Endothelial cell of umbilical vein (primary cell): Measurements from ENCODE around the gene IDUA. TPM values are rescaled to one million over a fixed set of nuclear protein-coding genes. Genes with fewer than 3 reads are reported as not detected.

ENCODE experiments used
- BruUV-seq: library from RNA; stranded (reverse); fragments of 400-500 nt; replicated peaks from 2 replicates; lab custom pipeline; 2021; lab: Mats Ljungman, UMichigan
- CTCF ChIA-PET: fragments of 300-600, 350-600 bp; sonication (Branson Sonifier 250); formaldehyde crosslinking; loops from one replicate; lab custom pipeline; 2021; ENCODE audit warnings: antibody characterized with exemption, inconsistent platforms; lab: Charles Lee
- POLR2A ChIA-PET: fragments of 300-600, 350-600 bp; sonication (Branson Sonifier 250); formaldehyde crosslinking; loops from one replicate; lab custom pipeline; 2021; ENCODE audit warnings: antibody characterized with exemption, inconsistent platforms; lab: Charles Lee
- DNase-seq: peaks from one replicate; pipeline ENCODE4 v3.0.0-alpha.2; 2011; ENCODE audit warnings: low read depth, low spot score
- FAIRE-seq: peaks from 2 replicates; lab custom pipeline; 2011; peaks lifted over from hg19 to GRCh38; lab: Jason Lieb, UNC
- H2AFZ ChIP-seq: 2 replicates; pipeline ENCODE4 v1.6.0; 2012; ENCODE audit warnings: low read depth, low read length, control low read depth, inconsistent platforms
- H3K27ac ChIP-seq: 2 replicates; pipeline ENCODE4 v1.5.1; 2011; ENCODE audit warnings: low read depth, mild to moderate bottlenecking, control low read depth, low read length, moderate library complexity; ENCODE audit not compliant: insufficient read depth
- H3K27me3 ChIP-seq, 2 experiments: 2 replicates each; pipeline versions ENCODE4 v1.6.0 to v1.6.1; 2011; ENCODE audit warnings: low read length in 2 of 2, mixed read lengths in 1 of 2; ENCODE audit not compliant: control insufficient read depth in 2 of 2, insufficient read depth in 2 of 2
- H3K36me3 ChIP-seq, 2 experiments: 2 replicates in 1 of 2; 3 replicates in 1 of 2; pipeline ENCODE4 v1.5.1; 2011; ENCODE audit warnings: low read length in 2 of 2, mild to moderate bottlenecking in 1 of 2, moderate library complexity in 1 of 2; ENCODE audit not compliant: control insufficient read depth in 2 of 2, insufficient read depth in 2 of 2; ENCODE audit errors: extremely low read depth in 1 of 2
- H3K4me1 ChIP-seq: 3 replicates; pipeline ENCODE4 v1.5.1; 2011; ENCODE audit warnings: mild to moderate bottlenecking, low read length; ENCODE audit not compliant: control insufficient read depth, insufficient read depth; ENCODE audit errors: extremely low read depth
- H3K4me2 ChIP-seq: 2 replicates; pipeline ENCODE4 v1.6.1; 2011; ENCODE audit warnings: low read length, control low read depth, mixed read lengths; ENCODE audit not compliant: insufficient read depth
- H3K4me3 ChIP-seq, 3 experiments: fragments of 200-600 bp in 1 of 3; sonication (generic), shearing (Covaris generic) in 1 of 3; replicated peaks in 1 of 3; 2 replicates each; pipeline ENCODE4 v1.5.1; 2011 to 2016; ENCODE audit warnings: control low read depth in 3 of 3, low read length in 3 of 3, mild to moderate bottlenecking in 2 of 3, inconsistent platforms in 1 of 3, low read depth in 1 of 3, moderate library complexity in 1 of 3; ENCODE audit not compliant: insufficient read depth in 1 of 3
- H3K79me2 ChIP-seq: 2 replicates; pipeline ENCODE4 v1.6.0; 2012; ENCODE audit warnings: low read length, inconsistent platforms; ENCODE audit not compliant: control insufficient read depth, insufficient read depth
- H3K9ac ChIP-seq: replicated peaks from 2 replicates; pipeline ENCODE3; 2011; ENCODE audit warnings: low read length, control low read depth; ENCODE audit not compliant: insufficient read depth; ENCODE audit errors: extremely low read depth
- H3K9me1 ChIP-seq: replicated peaks from 3 replicates; pipeline ENCODE4 v1.6.0; 2011; ENCODE audit warnings: mild to moderate bottlenecking, low read length; ENCODE audit not compliant: control insufficient read depth, insufficient read depth; ENCODE audit errors: extremely low read depth
- H3K9me3 ChIP-seq: replicated peaks from 2 replicates; pipeline ENCODE4 v1.5.1; 2012; ENCODE audit warnings: low read length, inconsistent platforms; ENCODE audit not compliant: control insufficient read depth, insufficient read depth
- H4K20me1 ChIP-seq: replicated peaks from 2 replicates; pipeline ENCODE3; 2011; ENCODE audit warnings: mild to moderate bottlenecking, low read length; ENCODE audit not compliant: control insufficient read depth, insufficient read depth; ENCODE audit errors: extremely low read depth
- CTCF ChIP-seq, 2 donors: IDR thresholded peaks; 1 replicate in 1 of 2; 2 replicates in 1 of 2; pipeline ENCODE4 v1.5.1; 2011; ENCODE audit warnings: low read length in 2 of 2, mild to moderate bottlenecking in 2 of 2, moderate library complexity in 2 of 2, control low read depth in 1 of 2, inconsistent platforms in 1 of 2, low read depth in 1 of 2; ENCODE audit not compliant: insufficient read depth in 1 of 2; ENCODE audit errors: extremely low read depth in 1 of 2
- EZH2 ChIP-seq: IDR thresholded peaks from 2 replicates; pipeline ENCODE4 v1.6.1; 2012; ENCODE audit warnings: borderline replicate concordance, low read depth, mild to moderate bottlenecking, moderate library complexity, low read length, inconsistent platforms; ENCODE audit not compliant: severe bottlenecking
- FOS ChIP-seq: IDR thresholded peaks from 2 replicates; pipeline ENCODE4 v1.6.1; 2011; ENCODE audit warnings: mild to moderate bottlenecking, low read length, moderate library complexity, borderline replicate concordance; ENCODE audit not compliant: insufficient read depth
- GATA2 ChIP-seq: IDR thresholded peaks from 2 replicates; pipeline ENCODE4 v1.7.0; 2011; ENCODE audit warnings: low read depth, mild to moderate bottlenecking, moderate library complexity, mixed read lengths, low read length; ENCODE audit not compliant: insufficient read length, insufficient read depth
- JUN ChIP-seq: IDR thresholded peaks from 2 replicates; pipeline ENCODE4 v1.6.1; 2011; ENCODE audit warnings: borderline replicate concordance, low read depth; ENCODE audit not compliant: insufficient read length, insufficient read depth
- MYC ChIP-seq: IDR thresholded peaks from one replicate; pipeline ENCODE4 v1.6.1; 2011; ENCODE audit warnings: mild to moderate bottlenecking, low read depth, low read length
- POLR2A ChIP-seq: IDR thresholded peaks from 2 replicates; pipeline ENCODE4 v1.6.1; 2012; ENCODE audit warnings: low read depth, mild to moderate bottlenecking, control low read depth, low read length
- POLR2AphosphoS5 ChIP-seq: IDR thresholded peaks from 2 replicates; pipeline ENCODE4 v1.6.1; 2012; ENCODE audit warnings: low read depth, mild to moderate bottlenecking, control low read depth, low read length, moderate library complexity; ENCODE audit not compliant: insufficient read depth
- dilution Hi-C: fragments of 300-500 bp; cut with MboI; formaldehyde crosslinking; loops from one replicate; pipeline ENCODE4 v1.15.0; 2019; ENCODE audit warnings: low sequenced_read_pairs; ENCODE audit not compliant: extremely low pct_ligation_motif_present
- intact Hi-C: fragments of 100-400 bp; cut with micrococcal nuclease; formaldehyde crosslinking; loops from one replicate; pipeline ENCODE4 v1.10.0; 2022
- polyA plus RNA-seq, 4 experiments: library from polyadenylated mRNA; depleted of rRNA in 3 of 4; stranded (reverse) in 3 of 4; unstranded in 1 of 4; fragments of >200 nt; gene quantifications; 2 replicates each; pipeline versions ENCODE4 v1.2.1 to v1.2.3, GENCODE V29; 2011 to 2012; ENCODE audit warnings: missing spikeins in 1 of 4
- total RNA-seq: library from RNA; stranded (reverse); gene quantifications from 2 replicates; pipeline ENCODE4 v1.2.3, GENCODE V29; 2021
- TF ChIP-seq, protein P1 (sequence below): IDR thresholded peaks from 2 replicates; pipeline ENCODE4 v1.6.1; 2011; ENCODE audit not compliant: insufficient read depth, insufficient read length

The IDUA gene
- total and polyA plus RNA-seq, 2 donors (not counting 3 experiments of a cell fraction or from before 2014, with no cell fraction given), result 19.1 to 34.1 TPM

DNA sequence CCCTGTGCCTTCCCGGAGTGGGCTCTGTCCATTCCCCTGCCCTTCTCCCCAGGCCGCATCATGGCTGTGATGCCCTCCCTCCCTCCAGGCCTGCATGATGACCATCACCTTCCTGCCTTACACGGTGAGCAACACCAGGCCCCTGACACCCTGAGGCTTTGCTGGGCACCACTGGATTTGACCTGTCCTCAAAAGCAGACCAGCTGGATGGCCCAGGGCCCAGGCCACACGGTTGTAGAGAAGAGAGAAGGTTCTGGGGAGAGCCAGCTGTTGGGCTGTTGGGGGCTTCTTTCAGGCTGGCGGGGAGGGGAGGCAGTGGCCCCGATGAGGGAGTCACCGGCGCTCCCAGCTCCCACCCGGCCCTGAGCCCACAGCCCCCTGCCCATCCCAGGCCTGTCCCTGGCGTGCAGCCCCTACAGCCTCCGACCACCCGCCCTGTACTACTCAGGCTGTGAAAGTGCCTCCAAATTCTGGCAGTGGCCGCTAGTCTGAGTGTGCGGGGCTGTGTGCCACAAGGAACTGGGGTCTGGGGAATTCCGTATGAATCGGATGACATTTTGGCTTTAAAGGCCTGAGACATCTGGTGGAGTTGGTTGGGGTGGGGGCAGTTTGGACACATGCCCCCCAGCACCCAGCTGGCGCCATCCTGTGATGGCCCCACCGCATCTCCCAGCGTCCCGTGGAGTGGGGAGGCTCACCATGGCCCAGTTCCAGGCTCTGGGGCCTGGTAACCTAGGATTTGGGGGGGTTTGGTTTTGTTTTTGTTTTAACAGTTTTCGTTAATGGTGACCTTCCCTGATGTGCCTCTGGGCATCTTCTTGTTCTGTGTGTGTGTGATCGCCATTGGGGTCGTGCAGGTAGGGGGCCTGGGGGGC lies 35.0 kb upstream of the IDUA start:
- Histone ChIP-seq H3K79me2 (no peaks in the 10 kb centered on the region), H3K4me1 (no peaks in the 10 kb centered on the region), H3K9me3 (no peaks in the 10 kb centered on the region), H2AFZ (no peak overlapping the region), H3K9me1 (no peaks in the 10 kb centered on the region), H3K4me2 (no peak overlapping the region), H3K27ac (no peak overlapping the region), H4K20me1 (no peaks in the 10 kb centered on the region), H3K27me3 (no peaks in the 10 kb centered on the region), H3K4me3 (no peak overlapping the region), H3K9ac (no peak overlapping the region), H3K36me3 (no peaks in the 10 kb centered on the region)
- CTCF ChIA-PET, result no interaction called here
- no peak for FAIRE-seq
- dilution Hi-C loops, result no loop called here
- no peak for DNase-seq
- no TSS peak for BruUV-seq
- intact Hi-C loops, result no loop called here
- POLR2A ChIA-PET, result no interaction called here
- TF ChIP-seq JUN, result no peak
- TF ChIP-seq, protein P1, sequence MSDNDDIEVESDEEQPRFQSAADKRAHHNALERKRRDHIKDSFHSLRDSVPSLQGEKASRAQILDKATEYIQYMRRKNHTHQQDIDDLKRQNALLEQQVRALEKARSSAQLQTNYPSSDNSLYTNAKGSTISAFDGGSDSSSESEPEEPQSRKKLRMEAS, result no peak

- POLR2A ChIA-PET, result no interaction called here
- Histone ChIP-seq H3K79me2 (no peaks in the 10 kb centered on the region), H3K27me3 (no peaks in the 10 kb centered on the region), H3K4me2 (no peak overlapping the region), H3K9me3 (no peaks in the 10 kb centered on the region), H4K20me1 (no peaks in the 10 kb centered on the region), H3K4me1 (no peaks in the 10 kb centered on the region), H3K9ac (no peak overlapping the region), H3K4me3 (no peak overlapping the region), H3K36me3 (peaks cover 0 to 2% of the 10 kb centered on the region in 2 experiments), H2AFZ (no peak overlapping the region), H3K27ac (no peak overlapping the region), H3K9me1 (no peaks in the 10 kb centered on the region)
- dilution Hi-C loops (no loop called here), intact Hi-C loops (no loop called here)
- FAIRE-seq (no peak), DNase-seq (no peak)
- TF ChIP-seq, protein P1, result no peak
- TF ChIP-seq FOS (no peak), POLR2AphosphoS5 (no peak), EZH2 (no peak), CTCF (IDR thresholded peaks at IDR 0.05; ENCODE audit: extremely low read depth in 1 of 2, insufficient read depth in 1 of 2, low read depth in 1 of 2, low read length in 2 of 2) (no peak), GATA2 (no peak), MYC (no peak), JUN (no peak), POLR2A (no peak)
- CTCF ChIA-PET, result no interaction called here
- BruUV-seq, result no TSS peak
Observed at GRCh38 chr4:952881-953573, 33.8 kb upstream of the IDUA start.
